Panc1 (cell line): ENCODE measurements around the gene RABL6. TPM values are rescaled to one million over a fixed set of nuclear protein-coding genes. Genes with fewer than 3 reads are reported as not detected.
A peak's percentile ranks its signal among the peaks of the same experiment; 100 is the strongest.

Experiments
- ATAC-seq: fragments of 200-7000 bp; cut with Tn5 transposase; 2 replicates; pipeline ENCODE4 v1.9.1; 2020; ENCODE audit warnings: mild to moderate bottlenecking, moderate library complexity
- BruUV-seq: library from RNA; stranded (reverse); fragments of 400-500 nt; replicated peaks from 2 replicates; lab custom pipeline; 2021; lab: Mats Ljungman, UMichigan
- CTCF ChIA-PET: fragments of 300-600 bp; sonication (Branson Sonifier 250); formaldehyde crosslinking; loops from one replicate; lab custom pipeline; 2022; ENCODE audit warnings: antibody characterized with exemption; lab: Charles Lee
- POLR2A ChIA-PET: fragments of 300-600 bp; sonication (Branson Sonifier 250); formaldehyde crosslinking; loops from one replicate; lab custom pipeline; 2022; ENCODE audit warnings: antibody characterized with exemption; lab: Charles Lee
- DNase-seq: peaks from one replicate; pipeline ENCODE4 v3.0.0-alpha.2; 2010; ENCODE audit warnings: low read depth, low spot score
- H3K27ac ChIP-seq: 2 replicates; pipeline ENCODE4 v1.5.1; 2011; ENCODE audit warnings: mild to moderate bottlenecking, low read length, inconsistent platforms
- H3K27me3 ChIP-seq: fragments of 200-500 bp; sonication (Bioruptor generic); 2 replicates; pipeline ENCODE4 v1.6.0; 2014; ENCODE audit warnings: low read length, inconsistent platforms; ENCODE audit not compliant: control insufficient read depth, insufficient read depth
- H3K36me3 ChIP-seq: fragments of 200-500 bp; sonication (Bioruptor generic); 2 replicates; pipeline ENCODE4 v1.5.1; 2014; ENCODE audit warnings: inconsistent platforms, mild to moderate bottlenecking, low read length, moderate library complexity; ENCODE audit not compliant: control insufficient read depth, insufficient read depth
- H3K4me1 ChIP-seq: 2 replicates; pipeline ENCODE4 v1.5.1; 2011; ENCODE audit warnings: inconsistent platforms, mild to moderate bottlenecking, low read length, moderate library complexity; ENCODE audit not compliant: control insufficient read depth, insufficient read depth
- H3K4me3 ChIP-seq, 2 experiments: 2 replicates each; pipeline ENCODE4 v1.5.1; 2011 to 2012; ENCODE audit warnings: low read depth in 2 of 2, low read length in 2 of 2, mild to moderate bottlenecking in 2 of 2, inconsistent platforms in 1 of 2, moderate library complexity in 1 of 2
- H3K9me3 ChIP-seq: fragments of 200-500 bp; sonication (Bioruptor generic); 2 replicates; pipeline ENCODE4 v1.5.1; 2014; ENCODE audit warnings: low read depth, mild to moderate bottlenecking, inconsistent platforms, low read length, moderate library complexity; ENCODE audit not compliant: control insufficient read depth, insufficient read depth
- POLR2AphosphoS5 ChIP-seq: IDR thresholded peaks from 2 replicates; pipeline ENCODE4 v1.6.1; 2012; ENCODE audit warnings: mild to moderate bottlenecking, low read depth, low read length, moderate library complexity
- SIN3A ChIP-seq: IDR thresholded peaks from 2 replicates; pipeline ENCODE4 v1.6.1; 2012; ENCODE audit warnings: low read depth, mild to moderate bottlenecking, low read length, moderate library complexity, borderline replicate concordance; ENCODE audit not compliant: insufficient read depth
- TCF7L2 ChIP-seq: IDR thresholded peaks from 2 replicates; pipeline ENCODE4 v1.6.1; 2011; ENCODE audit warnings: mild to moderate bottlenecking, low read depth, low read length, inconsistent platforms
- in situ Hi-C: cut with HindIII; loops from 2 replicates; pipeline ENCODE4 v1.10.0; 2016; ENCODE audit warnings: low sequenced_read_pairs, low pct_unique_long_range_greater_than_20kb
- intact Hi-C: fragments of 100-400 bp; cut with micrococcal nuclease; formaldehyde crosslinking; loops from one replicate; pipeline ENCODE4 v1.10.0; 2022; ENCODE audit not compliant: unreplicated experiment
- total RNA-seq: library from RNA; stranded (reverse); gene quantifications from one replicate; pipeline ENCODE4 v1.2.1, GENCODE V29; 2021; ENCODE audit not compliant: unreplicated experiment
- TF ChIP-seq, protein P1 (sequence below): fragments of 450-650 bp; IDR thresholded peaks from 2 replicates; pipeline ENCODE4 v1.5.1; 2017; ENCODE audit warnings: mild to moderate bottlenecking
- TF ChIP-seq, protein P2 (sequence below), 2 experiments: IDR thresholded peaks; 2 replicates each; pipeline ENCODE4 v1.6.1; 2011 to 2012; ENCODE audit warnings: low read depth in 2 of 2, control low read depth in 1 of 2, low read length in 1 of 2, mild to moderate bottlenecking in 1 of 2, moderate library complexity in 1 of 2; ENCODE audit not compliant: insufficient read depth in 1 of 2

The RABL6 gene
- total RNA-seq, 1 experiment from 2014 or later, result 106 TPM

DNA sequence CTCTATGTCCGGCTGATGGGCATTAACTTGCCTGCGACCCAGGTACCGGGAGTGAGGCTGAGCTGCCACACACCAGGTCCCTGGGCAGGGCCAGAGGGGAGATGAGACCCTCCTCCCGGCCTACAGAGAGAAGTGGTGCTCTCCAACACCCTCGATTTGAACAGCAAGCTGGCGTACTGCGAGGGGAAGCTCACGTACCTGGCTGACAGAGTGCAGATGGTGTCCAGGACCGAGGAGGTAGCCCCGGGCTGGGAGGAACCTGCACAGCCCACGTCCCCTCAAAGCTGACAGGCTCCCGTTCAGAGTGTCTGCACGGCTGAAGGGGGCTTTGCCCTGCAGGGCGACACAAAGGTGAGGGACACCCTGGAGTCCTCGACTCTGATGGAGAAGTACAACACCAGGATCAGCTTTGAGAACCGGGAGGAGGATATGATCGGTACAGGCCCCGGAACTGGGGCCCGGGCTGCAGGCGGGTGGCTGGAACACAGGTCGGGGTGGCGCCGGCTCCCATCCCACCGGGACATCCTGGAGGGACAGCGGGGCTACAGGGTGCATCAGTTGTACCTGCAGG is 1.0 kb upstream of the RABL6 start:
- Histone ChIP-seq H3K4me3 (peak overlapping the region; percentile 67 to 71), H3K36me3 (peaks cover 4% of the 10 kb centered on the region), H3K27ac (peak overlapping the region; percentile 78), H3K9me3 (no peaks in the 10 kb centered on the region), H3K27me3 (no peaks in the 10 kb centered on the region), H3K4me1 (peaks cover 17% of the 10 kb centered on the region)
- in situ Hi-C loops (no loop called here), intact Hi-C loops (no loop called here)
- BruUV-seq, result no TSS peak
- ChIA-PET POLR2A (no interaction called here), CTCF (no interaction called here)
- ATAC-seq, result no peak
- no peak for DNase-seq
- TF ChIP-seq, protein P1, sequence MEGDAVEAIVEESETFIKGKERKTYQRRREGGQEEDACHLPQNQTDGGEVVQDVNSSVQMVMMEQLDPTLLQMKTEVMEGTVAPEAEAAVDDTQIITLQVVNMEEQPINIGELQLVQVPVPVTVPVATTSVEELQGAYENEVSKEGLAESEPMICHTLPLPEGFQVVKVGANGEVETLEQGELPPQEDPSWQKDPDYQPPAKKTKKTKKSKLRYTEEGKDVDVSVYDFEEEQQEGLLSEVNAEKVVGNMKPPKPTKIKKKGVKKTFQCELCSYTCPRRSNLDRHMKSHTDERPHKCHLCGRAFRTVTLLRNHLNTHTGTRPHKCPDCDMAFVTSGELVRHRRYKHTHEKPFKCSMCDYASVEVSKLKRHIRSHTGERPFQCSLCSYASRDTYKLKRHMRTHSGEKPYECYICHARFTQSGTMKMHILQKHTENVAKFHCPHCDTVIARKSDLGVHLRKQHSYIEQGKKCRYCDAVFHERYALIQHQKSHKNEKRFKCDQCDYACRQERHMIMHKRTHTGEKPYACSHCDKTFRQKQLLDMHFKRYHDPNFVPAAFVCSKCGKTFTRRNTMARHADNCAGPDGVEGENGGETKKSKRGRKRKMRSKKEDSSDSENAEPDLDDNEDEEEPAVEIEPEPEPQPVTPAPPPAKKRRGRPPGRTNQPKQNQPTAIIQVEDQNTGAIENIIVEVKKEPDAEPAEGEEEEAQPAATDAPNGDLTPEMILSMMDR, result no peak
- TF ChIP-seq SIN3A (no peak), TCF7L2 (no peak)
- TF ChIP-seq, protein P2, sequence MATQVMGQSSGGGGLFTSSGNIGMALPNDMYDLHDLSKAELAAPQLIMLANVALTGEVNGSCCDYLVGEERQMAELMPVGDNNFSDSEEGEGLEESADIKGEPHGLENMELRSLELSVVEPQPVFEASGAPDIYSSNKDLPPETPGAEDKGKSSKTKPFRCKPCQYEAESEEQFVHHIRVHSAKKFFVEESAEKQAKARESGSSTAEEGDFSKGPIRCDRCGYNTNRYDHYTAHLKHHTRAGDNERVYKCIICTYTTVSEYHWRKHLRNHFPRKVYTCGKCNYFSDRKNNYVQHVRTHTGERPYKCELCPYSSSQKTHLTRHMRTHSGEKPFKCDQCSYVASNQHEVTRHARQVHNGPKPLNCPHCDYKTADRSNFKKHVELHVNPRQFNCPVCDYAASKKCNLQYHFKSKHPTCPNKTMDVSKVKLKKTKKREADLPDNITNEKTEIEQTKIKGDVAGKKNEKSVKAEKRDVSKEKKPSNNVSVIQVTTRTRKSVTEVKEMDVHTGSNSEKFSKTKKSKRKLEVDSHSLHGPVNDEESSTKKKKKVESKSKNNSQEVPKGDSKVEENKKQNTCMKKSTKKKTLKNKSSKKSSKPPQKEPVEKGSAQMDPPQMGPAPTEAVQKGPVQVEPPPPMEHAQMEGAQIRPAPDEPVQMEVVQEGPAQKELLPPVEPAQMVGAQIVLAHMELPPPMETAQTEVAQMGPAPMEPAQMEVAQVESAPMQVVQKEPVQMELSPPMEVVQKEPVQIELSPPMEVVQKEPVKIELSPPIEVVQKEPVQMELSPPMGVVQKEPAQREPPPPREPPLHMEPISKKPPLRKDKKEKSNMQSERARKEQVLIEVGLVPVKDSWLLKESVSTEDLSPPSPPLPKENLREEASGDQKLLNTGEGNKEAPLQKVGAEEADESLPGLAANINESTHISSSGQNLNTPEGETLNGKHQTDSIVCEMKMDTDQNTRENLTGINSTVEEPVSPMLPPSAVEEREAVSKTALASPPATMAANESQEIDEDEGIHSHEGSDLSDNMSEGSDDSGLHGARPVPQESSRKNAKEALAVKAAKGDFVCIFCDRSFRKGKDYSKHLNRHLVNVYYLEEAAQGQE (IDR thresholded peaks at IDR 0.05; ENCODE audit: insufficient read depth in 1 of 2, low read depth in 2 of 2, low read length in 1 of 2), result no peak

DNA sequence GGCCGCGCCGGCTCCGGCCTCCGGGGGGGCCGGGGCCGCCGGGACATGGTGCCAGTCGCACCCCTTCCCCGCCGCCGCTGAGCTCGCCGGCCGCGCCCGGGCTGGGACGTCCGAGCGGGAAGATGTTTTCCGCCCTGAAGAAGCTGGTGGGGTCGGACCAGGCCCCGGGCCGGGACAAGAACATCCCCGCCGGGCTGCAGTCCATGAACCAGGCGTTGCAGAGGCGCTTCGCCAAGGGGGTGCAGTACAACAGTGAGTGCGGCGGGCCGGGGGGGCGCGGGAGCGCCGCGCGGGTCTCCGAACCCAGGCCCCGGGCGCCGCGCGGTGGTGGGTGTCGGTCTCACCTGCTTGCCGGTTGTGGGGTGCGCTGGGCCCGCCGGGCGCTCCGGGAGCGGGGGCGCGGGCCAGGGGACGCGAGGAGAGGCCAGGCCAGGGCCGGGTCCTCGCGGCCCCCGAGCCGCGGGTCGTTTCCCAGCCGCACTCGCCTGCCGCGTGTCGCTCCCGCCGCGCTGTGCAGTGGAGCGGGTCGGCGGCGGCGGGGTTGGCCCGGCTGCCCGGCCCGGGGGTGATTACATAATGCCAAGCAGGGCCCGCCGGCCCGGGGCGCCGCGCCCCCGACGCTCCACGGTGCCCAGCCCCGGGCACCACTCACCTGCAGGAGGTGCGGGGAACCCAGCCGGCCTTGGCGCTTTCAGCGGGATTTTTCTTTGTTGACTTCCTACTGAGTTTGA is 492 bp downstream of the RABL6 start:
- DNase-seq, result no peak
- no peaks in the 10 kb centered on the region for H3K9me3 ChIP-seq
- peak; percentile 54 for ATAC-seq
- H3K4me1 ChIP-seq, result peaks cover 17% of the 10 kb centered on the region
- BruUV-seq, result no TSS peak
- peaks cover 7% of the 10 kb centered on the region for H3K36me3 ChIP-seq
- peak overlapping the region; percentile 88 for H3K27ac ChIP-seq
- in situ Hi-C loops (no loop called here), intact Hi-C loops (no loop called here)
- ChIA-PET CTCF (no interaction called here), POLR2A (interaction anchor here (0.7 kb wide), 1 partner anchor 34 kb away, joined by 4 read pairs; the partner anchor contains the start of gene AJM1)
- no peaks in the 10 kb centered on the region for H3K27me3 ChIP-seq
- TF ChIP-seq SIN3A, result no peak
- TF ChIP-seq, protein P1, result no peak
- no peak for TF ChIP-seq TCF7L2
- TF ChIP-seq, protein P2 (IDR thresholded peaks at IDR 0.05; ENCODE audit: insufficient read depth in 1 of 2, low read depth in 2 of 2, low read length in 1 of 2), result no peak
- no peak for TF ChIP-seq POLR2AphosphoS5
- peak overlapping the region; percentile 48 to 71 for H3K4me3 ChIP-seq
